SW 1271 (cell line): ENCODE measurements around the gene BRPF3.

Source experiments
- DNase-seq, 2 experiments: peaks; one replicate each; lab custom pipeline; 2025; lab: John Stamatoyannopoulos, UW

Gene BRPF3

GRCh38 chr6:36196113-36196879 is at the start of gene BRPF3:
Gene BRPF3 (plus strand): TSS chr6:36196744. CDS start chr6:36200323, 3,579 bp downstream.
- DNase-seq: peak in 1 of 2 experiments; percentile 59

GRCh38 chr6:36147294-36147693 is 49.2 kb upstream of the BRPF3 start:
- no peak for DNase-seq

GRCh38 chr6:36149476-36149875 is 47.1 kb upstream of the BRPF3 start:
- DNase-seq: no peak

- DNase-seq: no peak
Observed at GRCh38 chr6:36150283-36150682, 46.3 kb upstream of the BRPF3 start.

DNA sequence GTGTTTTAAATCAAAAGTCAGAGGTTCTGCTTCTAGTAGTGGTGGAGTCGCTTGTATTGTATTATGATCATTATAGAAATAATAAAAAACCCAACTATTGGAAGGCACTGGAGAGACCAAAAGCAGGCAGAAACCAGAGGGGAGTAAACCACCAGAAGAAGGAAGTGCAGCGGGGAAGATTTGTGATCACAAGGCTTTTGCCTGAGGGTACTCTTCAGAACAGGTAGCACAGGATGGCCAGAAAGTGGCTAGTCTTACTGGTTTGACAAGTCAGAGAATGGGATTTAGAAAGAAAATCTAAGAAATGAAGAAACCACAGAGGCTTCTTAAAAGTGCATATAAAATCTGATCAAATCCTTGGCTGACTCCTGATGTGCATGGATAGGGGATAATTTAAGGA is 42.3 kb upstream of the BRPF3 start:
- no peak for DNase-seq

GRCh38 chr6:36155662-36156061 is 40.9 kb upstream of the BRPF3 start:
- DNase-seq: no peak

DNA sequence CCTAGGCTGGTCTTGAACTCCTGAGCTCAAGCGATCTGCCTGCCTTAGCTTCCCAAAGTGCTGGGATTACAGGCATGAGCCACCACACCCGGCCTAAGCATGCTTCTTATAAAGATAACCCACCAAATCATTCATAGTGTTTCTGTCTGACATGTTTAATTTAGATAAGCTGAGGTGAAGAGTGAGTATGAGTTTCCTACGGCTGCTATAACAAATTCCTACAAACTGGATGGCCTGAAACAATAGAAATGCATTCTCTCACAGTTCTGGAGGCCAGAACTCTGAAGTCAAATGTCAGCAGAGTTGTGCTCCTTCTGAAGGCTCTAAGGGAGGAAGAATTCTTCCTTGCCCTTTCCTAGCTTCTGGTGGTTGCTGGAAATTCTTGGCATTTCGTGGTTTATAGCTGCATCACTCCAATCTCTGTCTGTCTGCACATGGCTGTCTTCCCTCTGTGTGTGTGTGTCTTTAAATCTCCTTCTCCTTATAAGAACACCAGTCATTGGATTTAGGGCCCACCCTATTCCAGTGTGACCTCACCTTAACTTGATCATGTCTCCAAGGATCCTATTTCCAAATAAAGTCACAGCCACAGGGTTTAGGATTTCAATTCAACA is 36.3 kb upstream of the BRPF3 start:
- no peak for DNase-seq

DNA sequence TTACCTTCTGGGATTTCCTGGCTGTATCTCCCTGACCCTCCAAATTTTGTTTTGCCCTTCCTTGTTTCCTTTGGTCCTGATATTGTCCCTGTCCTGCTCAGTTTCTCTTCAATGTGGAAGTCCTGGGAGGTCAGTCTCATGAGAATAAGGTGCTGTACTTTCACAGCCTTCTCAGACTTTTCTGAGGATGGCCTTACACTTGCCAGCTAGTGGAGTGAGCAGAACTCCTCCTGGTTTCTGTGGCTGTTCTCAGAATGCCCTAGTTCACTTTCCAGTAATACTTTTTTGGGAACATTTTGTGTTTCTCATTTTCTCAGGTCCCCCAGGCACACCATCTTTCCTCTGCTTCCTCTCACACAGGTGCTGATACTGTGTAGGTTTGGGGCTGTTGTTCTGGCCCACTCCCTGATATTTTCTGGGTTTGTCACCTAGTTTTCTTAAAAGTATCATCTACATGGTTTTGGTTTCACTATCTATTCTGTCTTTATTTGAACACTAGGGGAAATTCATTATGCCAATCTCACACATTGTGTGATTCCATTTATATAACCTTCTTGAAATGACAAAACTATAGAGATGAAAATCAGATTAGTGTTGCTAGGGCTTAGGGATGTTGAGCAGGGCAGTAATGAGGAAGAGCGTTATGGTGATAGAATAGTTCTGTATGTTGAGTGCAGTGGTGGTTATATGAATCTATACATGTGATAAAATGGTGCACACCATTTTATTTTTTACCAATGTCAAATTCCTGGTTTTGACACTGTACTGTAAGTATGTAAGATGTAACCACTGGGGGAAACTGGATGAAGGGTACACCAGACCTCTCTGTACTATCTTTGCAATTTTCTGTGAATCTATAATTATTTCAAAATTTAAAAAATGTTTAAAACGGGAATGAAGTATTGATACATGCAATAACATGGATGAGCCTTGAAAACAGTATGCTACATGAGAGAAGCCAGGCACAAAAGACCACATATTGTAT is 27.2 kb upstream of the BRPF3 start:
- no peak for DNase-seq

GRCh38 chr6:36170704-36171103 is 25.8 kb upstream of the BRPF3 start:
- no peak for DNase-seq

DNA sequence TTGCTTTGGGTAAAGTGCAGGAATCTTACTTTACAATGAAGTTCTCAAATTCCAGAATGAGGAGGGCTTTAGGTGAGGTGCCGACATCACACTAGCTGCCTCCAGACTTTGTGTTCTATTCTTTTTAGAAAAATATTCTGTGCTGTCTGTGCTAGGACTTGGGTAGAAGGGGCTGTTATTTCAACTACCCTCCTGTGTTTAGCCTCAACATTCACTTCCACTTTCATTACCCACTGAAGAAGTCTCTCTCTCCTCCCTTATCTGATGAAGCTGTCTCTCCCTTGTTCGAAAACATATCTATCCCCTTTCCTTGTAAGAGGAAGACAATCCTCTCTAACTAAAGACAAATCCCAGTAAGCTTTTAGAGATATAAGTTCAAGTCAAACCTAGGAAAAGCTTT is 25.0 kb upstream of the BRPF3 start:
- no peak for DNase-seq

DNA sequence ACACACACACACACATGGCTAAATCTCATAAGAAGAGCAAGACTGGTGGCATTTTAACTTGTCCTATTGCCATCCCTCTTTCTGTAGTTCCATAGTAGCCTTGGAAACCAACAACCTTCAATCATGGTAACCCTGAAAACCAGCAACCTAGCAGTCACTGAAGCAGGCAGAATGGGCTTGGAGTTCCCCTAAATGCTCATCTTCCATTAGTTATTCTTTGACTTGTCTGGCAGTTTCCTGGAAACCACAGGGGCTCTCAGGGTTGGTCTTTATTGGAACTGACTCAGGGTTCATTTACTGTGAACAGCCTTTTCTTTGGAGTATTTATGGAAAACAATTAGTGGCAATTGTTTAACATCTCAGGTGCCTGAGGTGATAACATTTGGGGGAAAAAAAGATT is 19.4 kb upstream of the BRPF3 start:
- DNase-seq: no peak

DNA sequence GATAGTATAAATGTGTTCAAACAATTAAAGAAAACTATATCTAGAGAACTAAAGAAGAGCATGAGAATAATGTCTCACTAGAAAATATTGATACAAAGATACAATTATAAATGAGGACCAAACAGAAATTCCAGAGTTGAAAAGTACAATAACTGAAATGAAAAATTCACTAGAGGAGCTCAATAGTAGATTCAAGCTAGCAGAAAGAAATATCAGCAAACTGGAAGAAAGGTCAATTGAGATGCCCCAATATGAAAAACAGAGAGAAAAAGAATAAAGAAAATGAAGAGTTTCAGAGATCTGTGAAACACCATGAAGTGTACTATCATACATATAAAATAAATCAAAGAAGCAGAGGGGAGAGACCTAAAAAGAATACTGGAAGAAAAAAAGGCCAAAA is 18.0 kb upstream of the BRPF3 start:
- no peak for DNase-seq

GRCh38 chr6:36180126-36180525 is 16.4 kb upstream of the BRPF3 start:
- no peak for DNase-seq

DNA sequence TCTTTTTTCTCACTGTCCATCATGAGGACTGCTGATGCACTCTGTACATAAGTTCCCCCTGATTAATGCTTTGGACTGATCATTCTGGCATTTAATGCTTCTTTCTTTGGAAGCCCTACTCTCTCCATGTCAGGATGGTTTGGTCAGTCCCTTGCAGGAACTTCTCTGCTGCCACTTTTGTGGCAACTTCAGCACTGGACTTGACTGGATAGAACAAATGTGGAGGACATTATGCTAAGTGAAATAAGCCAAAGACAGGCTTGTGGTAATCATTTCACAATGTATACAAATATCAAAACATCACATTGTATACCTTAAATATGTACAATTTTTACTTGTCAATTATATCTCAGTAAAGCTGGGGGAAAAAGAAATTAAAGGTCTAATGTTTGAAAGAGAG is 12.2 kb upstream of the BRPF3 start:
- no peak for DNase-seq

DNA sequence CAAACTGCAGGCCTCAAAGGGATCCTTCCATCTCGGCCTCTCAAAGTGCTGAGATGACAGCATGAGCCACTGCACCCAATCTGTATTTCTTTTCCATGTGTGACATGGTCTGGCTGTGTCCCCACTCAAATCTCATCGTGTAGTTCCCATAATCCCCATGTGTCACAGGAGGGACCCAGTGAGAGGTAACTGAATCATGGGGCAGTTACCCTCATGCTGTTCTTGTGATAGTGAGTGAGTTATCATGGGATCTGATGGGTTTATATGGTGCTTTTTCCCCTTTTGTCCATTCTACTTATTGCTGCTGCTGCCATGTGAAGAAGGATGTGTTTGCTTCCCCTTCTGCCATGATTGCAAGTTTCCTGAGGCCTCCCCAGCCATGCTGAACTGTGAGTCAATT is 10.3 kb upstream of the BRPF3 start:
- no peak for DNase-seq

DNA sequence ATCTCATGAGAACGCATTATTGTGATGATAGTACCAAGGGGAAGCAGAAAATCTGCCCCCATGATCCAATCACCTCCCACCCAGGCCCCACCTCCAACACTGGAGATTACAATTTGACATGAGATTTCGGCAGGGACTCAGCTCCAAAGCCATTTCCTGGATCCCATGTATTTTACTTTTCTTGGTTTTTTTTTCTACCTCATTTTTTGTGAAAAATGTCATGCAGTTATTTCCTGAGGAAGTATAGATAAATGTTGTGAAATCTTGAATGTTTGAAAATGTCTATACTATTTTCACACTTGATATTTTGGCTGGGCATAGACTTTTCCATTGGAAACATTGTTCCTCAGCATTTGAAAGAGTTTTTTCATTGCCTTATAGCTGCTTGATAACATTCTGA is 9.1 kb upstream of the BRPF3 start:
- DNase-seq: no peak

GRCh38 chr6:36195471-36196112 is 952 bp upstream of the BRPF3 start:
- DNase-seq: no peak

- peak; percentile 91 to 96 for DNase-seq
Observed at GRCh38 chr6:36196880-36197548, 470 bp downstream of the BRPF3 start.

DNA sequence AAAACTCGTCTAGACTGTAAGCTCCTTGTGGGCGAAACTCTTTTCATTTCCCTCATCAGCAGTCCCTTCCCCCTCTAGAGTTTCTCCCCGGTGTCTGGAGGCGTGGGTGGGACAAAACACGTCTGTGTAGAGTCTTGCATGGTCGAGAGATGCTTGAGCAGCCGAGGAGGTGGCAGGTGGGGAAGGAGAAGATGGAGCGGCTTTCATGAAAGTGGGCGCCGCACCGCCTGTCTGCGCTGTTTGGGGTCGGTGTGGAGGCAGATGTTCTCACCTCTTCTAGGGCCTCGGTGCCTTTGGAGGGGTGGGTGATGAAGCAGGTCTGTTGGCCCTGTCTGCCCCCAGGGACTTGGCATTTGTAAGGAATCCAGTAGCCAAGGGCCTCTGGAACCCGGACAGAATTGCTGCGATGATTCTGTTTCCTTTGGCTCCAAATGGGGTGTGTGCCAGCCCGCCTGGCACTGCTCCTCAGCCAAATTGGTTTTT is 1.2 kb downstream of the BRPF3 start:
- no peak for DNase-seq

GRCh38 chr6:36198986-36199385 is 2.4 kb downstream of the BRPF3 start:
- no peak for DNase-seq

DNA sequence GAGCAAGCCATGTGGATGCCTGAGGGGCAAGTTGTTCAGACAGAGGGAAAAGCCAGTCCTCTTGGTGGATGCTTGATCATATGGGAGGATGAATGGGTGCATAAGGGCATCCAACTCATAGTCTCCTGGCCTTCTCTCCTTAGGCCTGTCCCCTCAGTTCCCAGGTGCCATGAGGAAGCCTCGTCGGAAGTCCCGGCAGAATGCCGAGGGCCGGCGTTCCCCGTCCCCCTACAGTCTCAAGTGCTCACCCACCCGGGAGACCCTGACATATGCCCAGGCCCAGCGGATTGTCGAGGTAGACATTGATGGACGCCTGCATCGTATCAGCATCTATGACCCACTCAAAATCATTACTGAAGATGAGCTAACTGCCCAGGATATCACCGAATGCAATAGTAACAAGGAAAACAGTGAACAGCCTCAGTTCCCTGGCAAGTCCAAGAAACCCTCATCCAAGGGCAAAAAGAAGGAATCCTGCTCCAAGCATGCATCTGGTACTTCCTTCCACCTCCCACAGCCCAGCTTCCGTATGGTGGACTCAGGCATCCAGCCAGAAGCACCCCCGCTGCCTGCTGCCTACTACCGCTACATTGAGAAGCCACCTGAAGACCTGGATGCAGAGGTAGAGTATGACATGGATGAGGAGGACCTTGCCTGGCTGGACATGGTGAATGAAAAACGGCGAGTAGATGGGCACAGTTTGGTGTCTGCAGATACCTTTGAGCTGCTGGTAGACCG is 3.8 kb downstream of the BRPF3 start:
- no peak for DNase-seq
